HG03108 (cell line): ENCODE results near the gene CAMP.
"Not testable (repeated sequence)": the region's sequence is repeated elsewhere in the genome, so short reads cannot be mapped to it uniquely, and the experiment has no call there.

Experiments used
- ATAC-seq: cut with Tn5 transposase; IDR thresholded peaks from one replicate; pipeline ENCODE4 v1.9.1; 2021; ENCODE audit warnings: moderate library complexity; ENCODE audit not compliant: unreplicated experiment

CAMP gene

GRCh38 chr3:48248095-48248850 lies 25.0 kb downstream of the CAMP start:
- ATAC-seq: no peak

DNA sequence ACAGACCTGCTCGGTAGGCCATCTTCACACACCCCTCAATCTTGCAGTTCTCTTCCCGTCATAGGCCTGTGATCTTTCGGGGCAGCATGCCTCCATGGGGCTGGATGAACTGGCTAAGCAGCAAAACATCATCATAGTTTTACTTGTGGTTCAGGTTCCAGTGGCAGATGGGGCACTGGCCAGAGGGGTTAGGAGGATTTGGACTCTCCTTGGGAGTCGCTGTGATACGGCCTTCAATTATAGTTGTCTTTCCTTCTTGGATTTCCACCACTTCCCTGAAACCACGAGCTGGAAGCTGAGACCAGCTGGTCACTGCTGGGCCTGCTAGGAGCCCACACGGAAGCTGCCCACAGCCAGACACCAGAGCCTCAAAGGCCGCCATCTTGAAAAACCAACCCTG lies 33.3 kb downstream of the CAMP start:
- ATAC-seq: no peak

DNA sequence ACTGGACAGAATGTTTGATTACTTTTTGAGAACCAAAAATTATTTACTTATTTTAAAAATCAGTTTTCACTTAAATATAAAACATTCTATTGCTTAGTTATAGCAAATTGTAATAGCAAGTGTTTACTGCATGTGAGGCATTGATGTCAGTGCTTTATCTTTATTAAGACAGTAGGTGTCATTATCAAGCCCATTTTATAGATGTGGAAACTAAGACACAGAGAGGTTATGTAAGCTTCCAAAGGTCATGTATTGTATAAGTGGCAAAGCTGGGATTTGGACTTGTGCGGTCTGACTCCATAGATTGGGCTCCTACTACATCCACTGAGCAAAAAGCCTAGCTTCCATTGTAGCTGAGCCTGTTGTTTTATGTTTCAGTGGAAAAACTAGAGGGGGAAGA lies 35.2 kb downstream of the CAMP start:
- ATAC-seq: no peak

DNA sequence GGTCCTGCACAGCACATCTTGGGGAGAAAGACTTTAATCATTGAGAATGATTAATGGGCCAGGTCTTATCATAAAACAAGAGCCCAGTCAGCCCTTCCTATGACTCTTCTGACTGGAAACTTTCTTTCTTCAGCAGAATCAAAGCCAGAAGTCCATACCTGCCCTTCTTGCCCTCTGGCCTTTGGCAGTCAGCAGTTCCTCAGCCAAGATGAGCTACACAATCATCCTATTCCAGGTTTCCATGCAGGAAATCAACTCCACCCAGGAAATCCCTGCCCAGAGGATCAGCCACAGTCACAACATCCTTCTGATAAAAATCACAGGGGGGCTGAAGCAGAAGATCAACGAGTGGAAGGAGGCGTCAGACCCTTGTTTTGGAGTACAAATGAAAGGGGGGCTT lies 44.5 kb downstream of the CAMP start:
- no peak for ATAC-seq

DNA sequence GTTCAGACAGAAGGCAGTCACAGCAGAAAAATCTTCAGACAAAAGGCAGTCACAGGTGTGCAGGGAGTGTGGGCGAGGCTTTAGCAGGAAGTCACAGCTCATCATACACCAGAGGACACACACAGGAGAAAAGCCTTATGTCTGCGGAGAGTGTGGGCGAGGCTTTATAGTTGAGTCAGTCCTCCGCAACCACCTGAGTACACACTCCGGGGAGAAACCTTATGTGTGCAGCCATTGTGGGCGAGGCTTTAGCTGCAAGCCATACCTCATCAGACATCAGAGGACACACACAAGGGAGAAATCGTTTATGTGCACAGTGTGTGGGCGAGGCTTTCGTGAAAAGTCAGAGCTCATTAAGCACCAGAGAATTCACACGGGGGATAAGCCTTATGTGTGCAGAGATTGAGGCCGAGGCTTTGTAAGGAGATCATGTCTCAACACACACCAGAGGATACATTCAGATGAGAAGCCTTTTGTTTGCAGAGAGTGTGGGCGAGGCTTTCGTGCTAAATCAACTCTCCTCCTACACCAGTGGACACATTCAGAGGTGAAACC lies 45.2 kb downstream of the CAMP start:
- no peak for ATAC-seq

DNA sequence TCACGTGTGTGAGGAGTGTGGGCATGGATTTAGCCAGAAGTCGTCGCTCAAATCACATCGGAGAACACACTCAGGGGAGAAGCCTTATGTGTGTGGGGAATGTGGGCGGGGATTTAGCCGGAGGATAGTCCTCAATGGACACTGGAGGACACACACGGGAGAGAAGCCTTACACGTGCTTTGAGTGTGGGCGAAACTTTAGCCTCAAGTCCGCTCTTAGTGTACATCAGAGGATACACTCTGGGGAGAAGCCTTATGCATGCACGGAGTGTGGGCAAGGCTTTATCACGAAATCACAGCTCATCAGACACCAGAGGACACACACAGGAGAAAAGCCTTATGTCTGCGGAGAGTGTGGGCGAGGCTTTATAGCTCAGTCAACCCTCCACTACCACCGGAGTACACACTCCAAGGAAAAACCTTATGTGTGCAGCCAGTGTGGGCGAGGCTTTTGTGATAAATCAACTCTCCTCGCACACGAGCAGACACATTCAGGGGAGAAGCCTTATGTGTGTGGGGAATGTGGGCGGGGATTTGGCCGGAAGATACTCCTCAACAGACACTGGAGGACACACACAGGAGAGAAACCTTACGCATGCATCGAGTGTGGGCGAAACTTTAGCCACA lies 45.8 kb downstream of the CAMP start:
- no peak for ATAC-seq

GRCh38 chr3:48269592-48269991 lies 46.3 kb downstream of the CAMP start:
- ATAC-seq: no peak

DNA sequence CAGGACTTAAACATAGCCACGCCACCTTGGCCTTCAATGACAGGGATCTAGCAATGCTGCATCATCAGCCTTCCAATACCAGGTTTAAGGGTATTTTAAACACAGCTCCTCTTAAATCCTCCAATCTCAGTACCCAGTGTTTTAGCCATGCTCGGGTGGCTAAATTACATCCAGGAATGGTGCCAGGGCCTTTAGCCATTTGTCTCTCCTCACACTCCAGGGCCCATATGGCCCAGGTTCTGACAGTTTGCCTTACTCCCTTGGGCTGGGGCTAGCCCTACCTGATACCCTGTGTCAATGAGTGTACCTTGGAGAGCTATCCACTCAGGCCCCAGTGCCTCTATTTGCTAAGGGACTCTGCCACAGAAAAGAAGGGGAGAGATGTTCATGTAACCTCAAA lies 47.0 kb downstream of the CAMP start:
- ATAC-seq: no peak

DNA sequence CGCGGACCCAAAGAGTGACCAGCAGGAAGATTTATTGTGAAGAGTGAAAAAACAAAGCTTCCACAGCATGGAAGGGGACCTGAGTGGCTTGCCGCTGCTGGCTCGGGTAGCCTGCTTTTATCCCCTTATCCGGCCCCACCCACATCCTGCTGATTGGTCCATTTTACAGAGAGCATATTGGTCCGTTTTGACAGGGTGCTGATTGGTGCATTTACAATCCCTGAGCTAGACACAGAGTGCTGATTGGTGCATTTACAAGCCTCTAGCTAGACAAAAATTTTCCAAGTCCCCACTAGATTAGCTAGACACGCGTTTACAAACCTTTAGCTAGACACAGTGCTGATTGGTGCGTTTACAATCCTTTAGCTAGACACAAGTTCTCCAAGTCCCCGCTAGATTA lies 47.9 kb downstream of the CAMP start:
- ATAC-seq: not testable (repeated sequence)

- ATAC-seq: no peak
These were observed 48.6 kb downstream of the CAMP start for GRCh38 chr3:48271763-48272498.

DNA sequence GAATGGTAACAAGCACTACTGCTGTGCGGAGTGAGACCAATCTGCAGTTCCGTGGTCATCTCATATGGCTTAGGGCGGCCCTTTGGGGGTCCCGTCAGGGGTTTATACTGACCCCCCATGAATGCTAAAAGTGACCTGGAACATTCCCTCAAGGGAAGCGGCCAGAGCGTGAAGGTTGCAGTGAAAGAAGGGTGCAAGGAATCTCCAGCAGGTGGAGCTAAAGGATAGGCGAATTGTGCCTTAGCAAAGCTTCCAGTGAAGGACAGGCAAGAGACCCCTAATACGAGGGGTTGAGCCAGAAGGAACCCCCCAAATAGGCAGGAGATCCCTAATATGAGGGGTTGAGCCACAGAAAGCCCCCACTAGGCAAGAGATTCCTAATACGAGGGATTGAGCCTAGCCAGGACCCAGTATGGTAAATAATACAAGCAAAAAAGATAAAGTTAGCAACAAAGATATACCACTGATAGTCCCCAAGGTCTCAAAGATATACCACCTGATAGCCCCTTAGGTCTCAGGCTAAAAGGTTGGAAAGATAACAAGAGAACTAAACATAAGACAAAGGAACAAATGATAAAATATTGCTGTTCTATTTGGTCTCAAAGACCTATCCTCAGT lies 50.4 kb downstream of the CAMP start:
- no peak for ATAC-seq

GRCh38 chr3:48274452-48274851 lies 51.2 kb downstream of the CAMP start:
- ATAC-seq: no peak
